Activated naive CD8-positive, alpha-beta T cell treated with anti-CD3 and anti-CD28 coated beads, Interleukin-2, amount 50 U/mL, for 24 hours (primary cell): ENCODE results near the gene MRPS18B.
"Not testable (repeated sequence)": the region's sequence is repeated elsewhere in the genome, so short reads cannot be mapped to it uniquely, and the experiment has no call there.

Experiments
- ATAC-seq: fragments of 150-1000 bp; cut with Tn5 transposase; one replicate; pipeline ENCODE4 v1.10.0; 2021
- DNase-seq: peaks from one replicate; pipeline ENCODE4 v3.0.0; 2021
- H3K27ac Mint-ChIP-seq: one replicate; pipeline ENCODE4 v1.8.0; 2021; ENCODE audit warnings: mild to moderate bottlenecking, mixed read lengths
- H3K27me3 Mint-ChIP-seq: one replicate; pipeline ENCODE4 v1.8.0; 2021; ENCODE audit warnings: mixed read lengths
- H3K36me3 Mint-ChIP-seq: one replicate; pipeline ENCODE4 v1.8.0; 2021; ENCODE audit warnings: low read depth, mixed read lengths
- H3K4me1 Mint-ChIP-seq: one replicate; pipeline ENCODE4 v1.8.0; 2021; ENCODE audit warnings: mixed read lengths
- H3K4me3 Mint-ChIP-seq: one replicate; pipeline ENCODE4 v1.8.0; 2021; ENCODE audit warnings: mild to moderate bottlenecking, moderate library complexity, mixed read lengths
- H3K9me3 Mint-ChIP-seq: one replicate; pipeline ENCODE4 v1.8.0; 2021; ENCODE audit warnings: mixed read lengths

MRPS18B gene

GRCh38 chr6:30597315-30598144 is 20.1 kb upstream of the MRPS18B start:
- not testable (repeated sequence) for H3K27me3 Mint-ChIP-seq, H3K9me3 Mint-ChIP-seq, H3K4me3 Mint-ChIP-seq
- DNase-seq (peak; percentile 83), ATAC-seq (peak; percentile 85)
- peaks cover 38% of the 10 kb centered on the region for H3K36me3 Mint-ChIP-seq
- peak overlapping the region; percentile 2 for H3K27ac Mint-ChIP-seq
- H3K4me1 Mint-ChIP-seq = peaks cover 11% of the 10 kb centered on the region

GRCh38 chr6:30598912-30599624 is 18.6 kb upstream of the MRPS18B start:
- no peak for ATAC-seq
- peaks cover 45% of the 10 kb centered on the region for H3K36me3 Mint-ChIP-seq
- DNase-seq = no peak
- H3K4me3 Mint-ChIP-seq = no peak overlapping the region
- H3K9me3 Mint-ChIP-seq = no peaks in the 10 kb centered on the region
- H3K4me1 Mint-ChIP-seq = peaks cover 17% of the 10 kb centered on the region
- H3K27me3 Mint-ChIP-seq = no peaks in the 10 kb centered on the region
- H3K27ac Mint-ChIP-seq = no peak overlapping the region

GRCh38 chr6:30599625-30600324 is 17.9 kb upstream of the MRPS18B start:
- DNase-seq (no peak), ATAC-seq (no peak)
- Mint-ChIP-seq H3K4me1 (peaks cover 17% of the 10 kb centered on the region), H3K4me3 (no peak overlapping the region), H3K27me3 (no peaks in the 10 kb centered on the region), H3K36me3 (peaks cover 50% of the 10 kb centered on the region), H3K27ac (no peak overlapping the region), H3K9me3 (no peaks in the 10 kb centered on the region)

- no peaks in the 10 kb centered on the region for H3K27me3 Mint-ChIP-seq
- no peak overlapping the region for H3K4me3 Mint-ChIP-seq
- ATAC-seq (no peak), DNase-seq (no peak)
- H3K9me3 Mint-ChIP-seq = no peaks in the 10 kb centered on the region
- H3K36me3 Mint-ChIP-seq = peaks cover 55% of the 10 kb centered on the region
- no peak overlapping the region for H3K27ac Mint-ChIP-seq
- peaks cover 17% of the 10 kb centered on the region for H3K4me1 Mint-ChIP-seq
These were observed 17.1 kb upstream of the MRPS18B start for GRCh38 chr6:30600451-30600961.

GRCh38 chr6:30601436-30601814 is 16.2 kb upstream of the MRPS18B start:
- Mint-ChIP-seq H3K36me3 (peaks cover 62% of the 10 kb centered on the region), H3K4me3 (no peak overlapping the region), H3K4me1 (peaks cover 19% of the 10 kb centered on the region), H3K27me3 (no peaks in the 10 kb centered on the region), H3K27ac (peak overlapping the region; percentile 65), H3K9me3 (no peaks in the 10 kb centered on the region)
- no peak for DNase-seq
- ATAC-seq = no peak

GRCh38 chr6:30601815-30602641 is 15.6 kb upstream of the MRPS18B start:
- ATAC-seq (no peak), DNase-seq (no peak)
- H3K4me1 Mint-ChIP-seq = peaks cover 20% of the 10 kb centered on the region
- H3K9me3 Mint-ChIP-seq = no peaks in the 10 kb centered on the region
- H3K27ac Mint-ChIP-seq = peak overlapping the region; percentile 65
- no peak overlapping the region for H3K4me3 Mint-ChIP-seq
- H3K36me3 Mint-ChIP-seq = peaks cover 66% of the 10 kb centered on the region
- H3K27me3 Mint-ChIP-seq = no peaks in the 10 kb centered on the region

GRCh38 chr6:30603961-30604360 is 13.7 kb upstream of the MRPS18B start:
- Mint-ChIP-seq H3K4me3 (no peak overlapping the region), H3K9me3 (no peaks in the 10 kb centered on the region), H3K27ac (no peak overlapping the region), H3K36me3 (peaks cover 79% of the 10 kb centered on the region), H3K27me3 (no peaks in the 10 kb centered on the region), H3K4me1 (peaks cover 28% of the 10 kb centered on the region)
- no peak for DNase-seq
- no peak for ATAC-seq

- peaks cover 90% of the 10 kb centered on the region for H3K36me3 Mint-ChIP-seq
These were observed 7.6 kb upstream of the MRPS18B start for GRCh38 chr6:30610065-30610464.

GRCh38 chr6:30611150-30611855 is 6.3 kb upstream of the MRPS18B start:
- H3K36me3 Mint-ChIP-seq = peaks cover 92% of the 10 kb centered on the region
- ATAC-seq (no peak), DNase-seq (no peak)
- H3K27ac Mint-ChIP-seq = peak overlapping the region; percentile 99
- no peaks in the 10 kb centered on the region for H3K27me3 Mint-ChIP-seq
- peak overlapping the region; percentile 19 for H3K4me3 Mint-ChIP-seq
- peaks cover 69% of the 10 kb centered on the region for H3K4me1 Mint-ChIP-seq
- H3K9me3 Mint-ChIP-seq = no peaks in the 10 kb centered on the region

More at GRCh38 chr6:30610065-30610464, 7.6 kb upstream of the MRPS18B start:
- Mint-ChIP-seq H3K27ac (peak overlapping the region; percentile 38), H3K9me3 (no peaks in the 10 kb centered on the region), H3K27me3 (no peaks in the 10 kb centered on the region), H3K4me3 (no peak overlapping the region), H3K4me1 (peaks cover 68% of the 10 kb centered on the region)
- DNase-seq (no peak), ATAC-seq (no peak)

GRCh38 chr6:30611856-30612194 is 5.8 kb upstream of the MRPS18B start:
- DNase-seq (no peak), ATAC-seq (no peak)
- no peaks in the 10 kb centered on the region for H3K9me3 Mint-ChIP-seq
- H3K36me3 Mint-ChIP-seq = peaks cover 92% of the 10 kb centered on the region
- H3K4me3 Mint-ChIP-seq = peak overlapping the region; percentile 19
- peak overlapping the region; percentile 99 for H3K27ac Mint-ChIP-seq
- peaks cover 67% of the 10 kb centered on the region for H3K4me1 Mint-ChIP-seq
- no peaks in the 10 kb centered on the region for H3K27me3 Mint-ChIP-seq

GRCh38 chr6:30612213-30612612 is 5.4 kb upstream of the MRPS18B start:
- ATAC-seq (no peak), DNase-seq (no peak)
- H3K9me3 Mint-ChIP-seq = no peaks in the 10 kb centered on the region
- peaks cover 2% of the 10 kb centered on the region for H3K27me3 Mint-ChIP-seq
- H3K4me3 Mint-ChIP-seq = no peak overlapping the region
- peak overlapping the region; percentile 99 for H3K27ac Mint-ChIP-seq
- peaks cover 71% of the 10 kb centered on the region for H3K4me1 Mint-ChIP-seq
- peaks cover 93% of the 10 kb centered on the region for H3K36me3 Mint-ChIP-seq

- Mint-ChIP-seq H3K27ac (peak overlapping the region; percentile 99), H3K36me3 (peaks cover 89% of the 10 kb centered on the region), H3K4me3 (peak overlapping the region; percentile 98), H3K27me3 (peaks cover 4% of the 10 kb centered on the region), H3K4me1 (peaks cover 72% of the 10 kb centered on the region), H3K9me3 (no peaks in the 10 kb centered on the region)
- DNase-seq (no peak), ATAC-seq (no peak)
These were observed 4.9 kb upstream of the MRPS18B start for GRCh38 chr6:30612687-30613248.

GRCh38 chr6:30613251-30614043 is 4.2 kb upstream of the MRPS18B start:
- peaks cover 4% of the 10 kb centered on the region for H3K27me3 Mint-ChIP-seq
- no peak for ATAC-seq
- DNase-seq = no peak
- peaks cover 84% of the 10 kb centered on the region for H3K36me3 Mint-ChIP-seq
- peak overlapping the region; percentile 99 for H3K27ac Mint-ChIP-seq
- peaks cover 70% of the 10 kb centered on the region for H3K4me1 Mint-ChIP-seq
- peak overlapping the region; percentile 98 for H3K4me3 Mint-ChIP-seq
- no peaks in the 10 kb centered on the region for H3K9me3 Mint-ChIP-seq
